Measurements from ENCODE around the gene TRMT11. TPM values are rescaled to one million over a fixed set of nuclear protein-coding genes. Genes with fewer than 3 reads are reported as not detected.

The TRMT11 gene
- total RNA-seq, 4 donors from 2014 or later, result 23.6 to 152 (median 28.9) TPM

DNA sequence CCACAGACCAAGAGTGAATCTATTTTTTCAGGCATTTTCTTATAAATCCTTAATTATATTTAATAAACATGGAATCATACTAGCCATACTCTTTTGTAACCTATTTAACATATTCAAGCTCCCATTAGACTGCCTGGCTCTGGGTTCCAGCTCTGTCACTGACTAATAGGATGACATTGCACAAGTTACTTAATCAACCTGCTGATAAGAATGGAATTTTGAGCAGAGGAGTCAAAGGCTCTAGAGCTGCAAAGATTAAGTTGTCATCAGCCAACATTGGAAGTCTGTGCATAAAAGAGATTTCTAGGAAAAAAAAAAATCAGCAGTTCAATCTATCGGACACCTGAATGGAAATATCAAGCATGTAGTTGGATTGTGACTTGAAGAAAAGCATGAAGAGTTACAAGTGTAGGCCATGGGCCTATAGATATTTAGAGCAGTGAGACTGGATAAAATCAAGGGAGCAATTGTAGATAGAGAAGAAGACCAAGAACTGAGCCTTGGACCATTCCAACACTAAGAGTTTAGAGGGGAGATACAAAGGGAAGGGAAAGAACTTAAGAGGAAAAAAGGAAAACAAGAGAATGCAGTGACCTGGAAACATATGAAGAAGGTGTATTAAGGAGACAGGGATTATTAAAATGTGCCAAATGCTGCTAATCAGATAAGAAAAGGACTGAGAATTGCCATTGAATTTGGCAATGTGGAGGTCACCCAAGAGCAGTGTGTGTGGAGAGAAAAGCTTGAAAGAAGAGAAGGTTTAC is 40.8 kb upstream of the TRMT11 start:
- DNase-seq, result no peak
- Histone ChIP-seq H3K9me3 (no peaks in the 10 kb centered on the region), H3K27me3 (no peaks in the 10 kb centered on the region), H3K27ac (peak overlapping the region; percentile 65 to 84 (median 77)), H3K4me1 (peaks cover 10 to 45% (median 21%) of the 10 kb centered on the region in 4 donors), H3K4me3 (no peak overlapping the region), H3K36me3 (no peaks in the 10 kb centered on the region)
- TF ChIP-seq, protein P1, sequence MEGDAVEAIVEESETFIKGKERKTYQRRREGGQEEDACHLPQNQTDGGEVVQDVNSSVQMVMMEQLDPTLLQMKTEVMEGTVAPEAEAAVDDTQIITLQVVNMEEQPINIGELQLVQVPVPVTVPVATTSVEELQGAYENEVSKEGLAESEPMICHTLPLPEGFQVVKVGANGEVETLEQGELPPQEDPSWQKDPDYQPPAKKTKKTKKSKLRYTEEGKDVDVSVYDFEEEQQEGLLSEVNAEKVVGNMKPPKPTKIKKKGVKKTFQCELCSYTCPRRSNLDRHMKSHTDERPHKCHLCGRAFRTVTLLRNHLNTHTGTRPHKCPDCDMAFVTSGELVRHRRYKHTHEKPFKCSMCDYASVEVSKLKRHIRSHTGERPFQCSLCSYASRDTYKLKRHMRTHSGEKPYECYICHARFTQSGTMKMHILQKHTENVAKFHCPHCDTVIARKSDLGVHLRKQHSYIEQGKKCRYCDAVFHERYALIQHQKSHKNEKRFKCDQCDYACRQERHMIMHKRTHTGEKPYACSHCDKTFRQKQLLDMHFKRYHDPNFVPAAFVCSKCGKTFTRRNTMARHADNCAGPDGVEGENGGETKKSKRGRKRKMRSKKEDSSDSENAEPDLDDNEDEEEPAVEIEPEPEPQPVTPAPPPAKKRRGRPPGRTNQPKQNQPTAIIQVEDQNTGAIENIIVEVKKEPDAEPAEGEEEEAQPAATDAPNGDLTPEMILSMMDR (IDR thresholded peaks at IDR 0.05), result no peak
- no peak for TF ChIP-seq POLR2AphosphoS5 (IDR thresholded peaks at IDR 0.05)
- no peak for TF ChIP-seq POLR2A (IDR thresholded peaks at IDR 0.05)
- TF ChIP-seq EP300 (IDR thresholded peaks at IDR 0.05; ENCODE audit: low read depth), result no peak
- in situ Hi-C loops (cut with MboI; ENCODE audit: low pct_ligation_motif_present in 1 of 4, low pct_unique_long_range_greater_than_20kb in 1 of 4, low sequenced_read_pairs in 3 of 4) (no loop called here), intact Hi-C loops (cut with DNase I; ENCODE audit: low total_unique reads) (no loop called here)
- WGBS, 2 donors (ENCODE audit: low coverage in 1 of 2), result 90 to 91% methylated on average over 1 of the region's 1 CpG

DNA sequence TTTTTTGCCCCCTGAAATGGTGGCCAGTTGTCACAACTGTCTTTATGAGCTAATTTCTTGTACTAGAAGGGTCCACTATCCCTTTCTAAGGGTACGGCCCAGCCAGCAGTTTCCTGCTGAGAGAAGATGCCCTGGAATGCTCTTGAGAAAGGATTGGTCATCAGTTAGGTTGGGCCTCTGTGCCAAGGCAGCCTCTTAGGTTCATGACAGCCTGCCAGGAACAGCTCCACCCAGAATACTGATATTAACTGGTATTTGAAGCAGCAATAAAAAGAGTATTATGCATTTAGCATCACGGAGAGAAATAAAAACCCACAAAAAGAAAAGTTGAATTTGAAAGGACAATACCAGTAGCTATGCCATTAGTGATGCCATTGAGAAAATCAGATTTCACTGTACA is 38.7 kb upstream of the TRMT11 start:
- WGBS, 2 donors (ENCODE audit: low coverage in 1 of 2), result 87 to 100% methylated on average over 2 of the region's 2 CpGs
- DNase-seq, result no peak
- Histone ChIP-seq H3K27me3 (no peaks in the 10 kb centered on the region), H3K36me3 (no peaks in the 10 kb centered on the region), H3K4me3 (no peak overlapping the region), H3K4me1 (peaks cover 10 to 41% (median 19%) of the 10 kb centered on the region in 4 donors), H3K9me3 (no peaks in the 10 kb centered on the region), H3K27ac (no peak overlapping the region)
- no peak for TF ChIP-seq POLR2A (IDR thresholded peaks at IDR 0.05)
- no peak for TF ChIP-seq POLR2AphosphoS5 (IDR thresholded peaks at IDR 0.05)
- TF ChIP-seq EP300 (IDR thresholded peaks at IDR 0.05; ENCODE audit: low read depth), result no peak
- TF ChIP-seq, protein P1 (IDR thresholded peaks at IDR 0.05), result no peak
- in situ Hi-C loops (cut with MboI; ENCODE audit: low pct_ligation_motif_present in 1 of 4, low pct_unique_long_range_greater_than_20kb in 1 of 4, low sequenced_read_pairs in 3 of 4), result no loop called here
- intact Hi-C loops (cut with DNase I; ENCODE audit: low total_unique reads), result no loop called here

DNA sequence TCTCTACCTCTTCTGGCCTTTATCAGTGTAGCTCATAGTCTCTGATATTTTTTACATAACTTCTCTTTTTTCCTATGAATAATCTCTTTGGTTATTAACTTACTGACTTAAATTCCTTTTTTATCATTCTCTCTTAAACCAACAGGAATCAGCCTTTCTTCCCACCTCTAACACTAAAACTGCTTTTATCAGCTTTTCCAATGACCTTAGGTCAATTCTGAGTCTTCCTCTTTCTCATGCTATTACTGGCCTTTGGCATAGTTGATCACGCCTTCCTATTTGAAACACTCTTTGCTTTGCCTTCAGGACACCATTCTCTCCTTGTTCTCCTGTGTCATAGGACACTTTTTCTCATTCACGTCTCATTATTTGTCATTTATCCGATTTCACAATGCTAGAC is 37.9 kb upstream of the TRMT11 start:
- intact Hi-C loops (cut with DNase I; ENCODE audit: low total_unique reads), result no loop called here
- Histone ChIP-seq H3K27ac (no peak overlapping the region), H3K9me3 (no peaks in the 10 kb centered on the region), H3K4me1 (peaks cover 9 to 32% (median 17%) of the 10 kb centered on the region in 4 donors), H3K36me3 (no peaks in the 10 kb centered on the region), H3K27me3 (no peaks in the 10 kb centered on the region), H3K4me3 (no peak overlapping the region)
- DNase-seq, result no peak
- TF ChIP-seq POLR2AphosphoS5 (IDR thresholded peaks at IDR 0.05) (no peak), EP300 (IDR thresholded peaks at IDR 0.05; ENCODE audit: low read depth) (no peak), POLR2A (IDR thresholded peaks at IDR 0.05) (no peak)
- TF ChIP-seq, protein P1 (IDR thresholded peaks at IDR 0.05), result no peak
- in situ Hi-C loops (cut with MboI; ENCODE audit: low pct_ligation_motif_present in 1 of 4, low pct_unique_long_range_greater_than_20kb in 1 of 4, low sequenced_read_pairs in 3 of 4), result no loop called here
- 63 to 90% methylated on average over 1 to 3 of the region's 3 CpGs for WGBS, 2 donors (ENCODE audit: low coverage in 1 of 2)

DNA sequence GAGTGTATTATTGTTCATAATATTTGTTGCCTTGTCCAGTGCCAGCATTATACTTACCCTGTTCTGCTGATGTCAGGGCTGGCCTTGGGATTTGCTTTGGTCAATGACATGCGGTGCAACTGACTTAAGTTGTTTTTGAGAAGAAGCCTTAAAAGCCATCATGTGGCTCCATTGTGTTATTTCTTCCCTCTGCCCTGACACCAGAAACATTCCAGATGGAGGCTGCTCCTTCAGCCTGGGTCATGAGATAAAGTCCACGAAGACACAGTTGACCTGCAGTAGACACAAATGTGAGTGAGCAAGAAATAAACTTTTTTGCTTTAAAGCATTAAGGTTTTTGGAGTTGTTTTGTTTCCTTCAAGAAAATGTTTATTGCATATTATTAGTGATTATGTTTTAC is 37.3 kb upstream of the TRMT11 start:
- no peak overlapping the region for H3K27ac ChIP-seq
- no peak for TF ChIP-seq EP300 (IDR thresholded peaks at IDR 0.05; ENCODE audit: low read depth)
- TF ChIP-seq, protein P1 (IDR thresholded peaks at IDR 0.05), result no peak
- intact Hi-C loops (cut with DNase I; ENCODE audit: low total_unique reads), result no loop called here
- no peaks in the 10 kb centered on the region for H3K27me3 ChIP-seq
- in situ Hi-C loops (cut with MboI; ENCODE audit: low pct_ligation_motif_present in 1 of 4, low pct_unique_long_range_greater_than_20kb in 1 of 4, low sequenced_read_pairs in 3 of 4), result no loop called here
- no peak overlapping the region for H3K4me3 ChIP-seq
- peaks cover 4 to 26% (median 14%) of the 10 kb centered on the region in 4 donors for H3K4me1 ChIP-seq
- no peaks in the 10 kb centered on the region for H3K36me3 ChIP-seq
- no peak for DNase-seq
- WGBS, 2 donors (ENCODE audit: low coverage in 1 of 2), result 95% methylated on average over 2 of the region's 2 CpGs; no CpG with 5 or more reads in 1 of the 2 donors
- H3K9me3 ChIP-seq, result no peaks in the 10 kb centered on the region

Measured in transverse colon (tissue), 4 donors.